GM12874 (cell line): ENCODE measurements around the gene CNNM3.

Experiments used
- CTCF ChIP-seq: IDR thresholded peaks from 2 replicates; pipeline ENCODE4 v1.5.1; 2011; ENCODE audit warnings: low read depth, mild to moderate bottlenecking, control low read depth, low read length, moderate library complexity; ENCODE audit not compliant: insufficient read depth

Gene CNNM3

DNA sequence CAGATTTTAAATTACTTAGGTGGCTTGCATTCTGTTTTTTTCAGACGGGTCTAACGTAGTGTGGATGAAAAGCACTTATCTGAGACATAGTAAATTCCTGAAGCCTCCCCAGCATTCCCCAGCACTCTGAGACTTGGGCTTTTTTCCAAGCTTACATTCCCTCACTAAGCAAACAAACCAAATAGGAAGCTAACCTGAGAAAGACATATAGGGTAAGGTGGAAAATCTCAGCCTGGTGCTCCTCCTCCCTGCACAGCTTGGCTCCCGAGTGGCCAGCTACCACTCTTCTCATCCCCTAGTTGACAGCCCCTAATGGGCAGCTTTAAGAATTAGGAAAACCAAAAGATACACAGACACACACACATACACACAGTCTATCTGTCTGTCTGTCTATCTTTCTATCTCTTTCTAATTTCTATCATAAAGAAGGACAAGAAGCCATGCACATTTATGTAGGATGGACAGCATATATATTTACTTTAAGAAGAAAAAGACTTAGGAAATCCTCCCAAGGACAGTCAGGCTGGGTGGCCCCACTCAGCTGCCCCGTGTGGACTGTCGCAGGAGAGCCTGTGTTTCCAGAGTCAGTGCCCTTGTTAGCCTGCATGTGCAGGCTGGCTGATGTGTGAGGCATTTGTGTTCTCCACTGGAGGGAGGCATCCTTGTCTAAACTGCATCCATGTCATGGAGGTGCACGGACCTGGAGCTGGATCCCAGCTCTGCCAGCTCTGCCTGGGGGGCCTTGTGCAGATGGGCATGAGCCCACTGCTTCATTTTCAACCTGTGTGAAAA is 8.2 kb downstream of the CNNM3 start:
- no peak for TF ChIP-seq CTCF

DNA sequence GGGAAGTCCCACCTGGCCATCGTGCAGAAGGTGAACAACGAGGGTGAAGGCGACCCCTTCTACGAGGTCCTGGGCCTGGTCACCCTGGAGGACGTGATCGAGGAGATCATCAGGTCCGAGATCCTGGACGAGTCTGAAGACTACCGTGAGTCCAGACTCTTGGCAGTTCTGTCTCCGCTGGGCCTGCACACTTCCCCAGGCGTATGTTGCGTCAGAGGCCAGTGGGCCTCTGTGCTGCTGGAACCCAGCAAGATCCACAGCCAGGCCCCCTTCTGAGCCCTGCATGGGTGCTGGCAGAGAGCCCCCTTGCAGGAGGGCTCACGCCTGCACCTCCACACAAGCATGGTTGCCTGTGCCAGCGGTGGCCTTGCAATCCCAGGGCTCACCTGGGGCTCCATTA is 9.0 kb downstream of the CNNM3 start:
- no peak for TF ChIP-seq CTCF

- TF ChIP-seq CTCF: no peak
These were observed 10.6 kb downstream of the CNNM3 start for GRCh38 chr2:96826546-96827278.

DNA sequence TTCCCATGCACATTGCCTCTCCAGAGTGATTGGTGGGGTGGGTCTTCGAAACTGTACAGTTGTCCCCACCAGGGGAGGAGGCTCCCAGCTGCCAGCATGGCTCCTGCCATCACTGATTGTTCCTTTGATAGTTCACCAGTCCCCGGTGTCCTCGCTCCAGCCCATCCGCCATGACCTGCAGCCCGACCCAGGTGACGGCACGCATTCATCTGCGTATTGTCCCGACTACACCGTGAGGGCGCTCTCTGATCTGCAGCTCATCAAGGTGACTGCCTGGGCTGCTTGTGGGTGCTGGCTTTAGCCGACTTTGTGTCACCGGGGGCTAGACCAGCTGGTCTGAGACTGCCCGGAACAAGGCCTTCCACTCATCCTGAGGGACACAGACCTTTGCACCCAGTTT is 12.4 kb downstream of the CNNM3 start:
- no peak for TF ChIP-seq CTCF

- no peak for TF ChIP-seq CTCF
These were observed 12.8 kb downstream of the CNNM3 start for GRCh38 chr2:96828874-96829273.

GRCh38 chr2:96830044-96830562 is 14.0 kb downstream of the CNNM3 start:
- no peak for TF ChIP-seq CTCF

- no peak for TF ChIP-seq CTCF
These were observed 15.6 kb downstream of the CNNM3 start for GRCh38 chr2:96831679-96832078.
